Activated T-cell treated with anti-CD3 and anti-CD28 coated beads, Interleukin-2, amount 50 U/mL, for 24 hours (primary cell): ENCODE results near the gene RNF114.
A peak's percentile ranks its signal among the peaks of the same experiment; 100 is the strongest.

Experiments used
- DNase-seq: peaks from one replicate; pipeline ENCODE4 v3.0.0-alpha.2; 2020
- H3K27ac Mint-ChIP-seq: 2 replicates; pipeline ENCODE4 v1.8.0; 2020; ENCODE audit warnings: mild to moderate bottlenecking, mixed read lengths
- H3K27me3 Mint-ChIP-seq: 2 replicates; pipeline ENCODE4 v1.8.0; 2020; ENCODE audit warnings: mixed read lengths
- H3K36me3 Mint-ChIP-seq: 2 replicates; pipeline ENCODE4 v1.8.0; 2020; ENCODE audit warnings: low read depth, mixed read lengths
- H3K4me1 Mint-ChIP-seq: 2 replicates; pipeline ENCODE4 v1.8.0; 2020; ENCODE audit warnings: low read depth, mixed read lengths
- H3K4me3 Mint-ChIP-seq: 2 replicates; pipeline ENCODE4 v1.8.0; 2020; ENCODE audit warnings: mild to moderate bottlenecking, moderate library complexity, mixed read lengths
- H3K9me3 Mint-ChIP-seq: 2 replicates; pipeline ENCODE4 v1.8.0; 2020; ENCODE audit warnings: mixed read lengths

The RNF114 gene

DNA sequence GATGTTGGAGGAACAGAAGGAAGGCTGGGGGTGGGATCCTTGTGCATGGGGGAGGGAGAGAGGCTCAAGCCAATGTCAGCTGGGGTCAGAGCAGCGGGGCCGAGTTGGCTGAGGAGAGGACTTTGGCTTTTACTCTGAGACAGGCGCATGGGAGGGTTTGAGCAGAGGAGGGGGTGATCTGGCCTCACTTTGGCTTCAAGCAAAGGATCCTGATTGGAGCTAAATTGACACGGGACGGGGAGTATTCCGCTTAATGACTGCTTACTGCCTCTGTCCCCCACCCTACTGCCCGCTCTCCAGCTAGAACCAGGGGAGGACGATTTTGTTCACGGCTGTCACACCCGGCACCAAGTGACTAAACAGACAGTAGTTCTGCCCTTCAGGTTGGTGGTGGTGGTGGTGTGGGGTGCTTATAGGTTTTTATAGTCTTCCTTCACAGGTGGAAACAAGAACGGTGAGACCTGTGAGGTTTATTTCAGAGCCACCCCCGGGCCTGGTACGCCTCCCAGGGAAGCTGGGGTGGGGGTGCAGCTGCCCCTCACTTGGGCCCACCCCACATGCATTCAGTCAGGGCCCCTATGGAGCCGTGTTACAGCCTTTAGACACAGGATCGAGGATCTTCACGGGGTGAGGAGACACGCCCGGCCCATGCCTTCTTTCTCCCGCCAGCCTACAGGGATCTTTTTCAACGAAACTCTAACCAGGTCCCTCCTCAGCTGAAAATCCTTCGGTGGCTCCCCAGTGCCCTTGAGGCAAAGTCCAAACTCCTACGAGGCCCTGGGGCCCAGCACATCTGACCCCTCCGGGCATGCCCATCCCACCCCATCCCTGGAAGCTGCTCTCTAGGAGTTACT, 45.2 kb downstream of the RNF114 start:
- peak overlapping the region; percentile 64 for H3K27ac Mint-ChIP-seq
- H3K4me1 Mint-ChIP-seq = peaks cover 38% of the 10 kb centered on the region
- peak; percentile 39 for DNase-seq
- no peak overlapping the region for H3K4me3 Mint-ChIP-seq
- no peaks in the 10 kb centered on the region for H3K36me3 Mint-ChIP-seq
- H3K9me3 Mint-ChIP-seq = no peaks in the 10 kb centered on the region
- peaks cover 15% of the 10 kb centered on the region for H3K27me3 Mint-ChIP-seq

DNA sequence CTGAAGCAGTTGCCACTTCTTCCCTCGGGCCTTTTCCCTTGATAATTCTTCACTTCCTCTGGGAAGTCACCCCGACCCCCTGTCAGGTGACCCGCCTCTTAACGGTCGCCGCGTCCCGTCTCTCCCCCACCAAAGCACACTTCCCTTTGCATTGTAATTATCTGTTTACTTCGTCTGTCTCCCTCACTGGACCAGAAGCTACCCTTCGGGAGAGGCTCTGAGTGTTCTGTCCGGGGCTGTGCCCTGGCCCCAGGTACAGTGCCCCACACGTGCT, 45.8 kb downstream of the RNF114 start:
- H3K4me3 Mint-ChIP-seq = peak overlapping the region; percentile 53
- no peaks in the 10 kb centered on the region for H3K36me3 Mint-ChIP-seq
- DNase-seq = no peak
- peaks cover 11% of the 10 kb centered on the region for H3K27me3 Mint-ChIP-seq
- H3K27ac Mint-ChIP-seq = peak overlapping the region; percentile 64
- peaks cover 38% of the 10 kb centered on the region for H3K4me1 Mint-ChIP-seq
- H3K9me3 Mint-ChIP-seq = no peaks in the 10 kb centered on the region

DNA sequence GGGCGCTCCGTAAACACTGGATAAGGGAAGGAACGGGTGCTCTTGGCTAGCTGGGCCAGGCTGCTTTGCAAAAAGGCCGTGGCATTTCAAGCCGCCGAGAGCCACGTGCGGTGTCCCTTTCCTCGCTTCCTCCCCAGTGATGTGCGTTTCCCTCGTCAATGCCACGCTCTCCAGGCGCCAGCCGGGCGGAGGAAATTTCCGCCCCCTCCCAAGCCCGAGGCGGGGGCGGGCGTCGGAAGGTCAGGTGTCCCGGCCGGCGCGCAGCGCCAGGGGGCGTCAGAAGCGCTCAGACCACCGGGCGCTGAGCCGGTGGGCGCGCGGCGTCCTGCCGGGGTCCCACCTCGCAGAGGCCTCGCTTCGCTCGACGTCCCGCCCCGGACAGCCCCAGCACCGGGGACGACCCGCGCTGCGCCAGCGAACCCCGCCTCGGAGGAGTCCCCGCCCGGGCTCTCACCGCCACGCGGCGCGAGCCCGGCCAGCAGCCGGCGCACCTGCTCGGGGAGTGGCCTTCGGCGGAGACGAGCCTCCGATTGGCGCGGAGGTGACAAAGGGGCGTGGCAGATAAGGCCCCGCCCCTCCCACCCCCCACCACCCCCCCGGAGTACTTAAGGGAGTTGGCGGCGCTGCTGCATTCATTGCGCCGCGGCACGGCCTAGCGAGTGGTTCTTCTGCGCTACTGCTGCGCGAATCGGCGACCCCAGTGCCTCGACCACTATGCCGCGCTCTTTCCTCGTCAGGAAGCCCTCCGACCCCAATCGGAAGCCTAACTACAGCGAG, 46.3 kb downstream of the RNF114 start, which contains the start of gene SNAI1:
Gene SNAI1, plus strand, starts transcription at position 635 of the 777 bp plus-strand sequence. Its CDS starts 80 bp downstream, at position 715.
- Mint-ChIP-seq H3K9me3 (no peaks in the 10 kb centered on the region), H3K4me3 (peak within 1 kb of the TSS; percentile 53), H3K4me1 (peaks cover 38% of the 10 kb centered on the region), H3K36me3 (no peaks in the 10 kb centered on the region), H3K27me3 (peaks cover 11% of the 10 kb centered on the region), H3K27ac (peak within 1 kb of the TSS; percentile 64)
- peak; percentile 85 for DNase-seq

GRCh38 chr20:49983123-49983847, 47.1 kb downstream of the RNF114 start:
- peak overlapping the region; percentile 59 for H3K27ac Mint-ChIP-seq

GRCh38 chr20:49983848-49984408, 47.7 kb downstream of the RNF114 start:
- H3K9me3 Mint-ChIP-seq = no peaks in the 10 kb centered on the region
- no peaks in the 10 kb centered on the region for H3K36me3 Mint-ChIP-seq
- H3K27ac Mint-ChIP-seq = no peak overlapping the region
- H3K4me3 Mint-ChIP-seq = no peak overlapping the region
- peaks cover 35% of the 10 kb centered on the region for H3K4me1 Mint-ChIP-seq
- no peak for DNase-seq
- peaks cover 11% of the 10 kb centered on the region for H3K27me3 Mint-ChIP-seq

More at GRCh38 chr20:49983123-49983847, 47.1 kb downstream of the RNF114 start:
- H3K4me1 Mint-ChIP-seq = peaks cover 38% of the 10 kb centered on the region
- no peak for DNase-seq
- H3K27me3 Mint-ChIP-seq = peaks cover 11% of the 10 kb centered on the region
- H3K4me3 Mint-ChIP-seq = peak overlapping the region; percentile 45
- H3K9me3 Mint-ChIP-seq = no peaks in the 10 kb centered on the region
- H3K36me3 Mint-ChIP-seq = no peaks in the 10 kb centered on the region

DNA sequence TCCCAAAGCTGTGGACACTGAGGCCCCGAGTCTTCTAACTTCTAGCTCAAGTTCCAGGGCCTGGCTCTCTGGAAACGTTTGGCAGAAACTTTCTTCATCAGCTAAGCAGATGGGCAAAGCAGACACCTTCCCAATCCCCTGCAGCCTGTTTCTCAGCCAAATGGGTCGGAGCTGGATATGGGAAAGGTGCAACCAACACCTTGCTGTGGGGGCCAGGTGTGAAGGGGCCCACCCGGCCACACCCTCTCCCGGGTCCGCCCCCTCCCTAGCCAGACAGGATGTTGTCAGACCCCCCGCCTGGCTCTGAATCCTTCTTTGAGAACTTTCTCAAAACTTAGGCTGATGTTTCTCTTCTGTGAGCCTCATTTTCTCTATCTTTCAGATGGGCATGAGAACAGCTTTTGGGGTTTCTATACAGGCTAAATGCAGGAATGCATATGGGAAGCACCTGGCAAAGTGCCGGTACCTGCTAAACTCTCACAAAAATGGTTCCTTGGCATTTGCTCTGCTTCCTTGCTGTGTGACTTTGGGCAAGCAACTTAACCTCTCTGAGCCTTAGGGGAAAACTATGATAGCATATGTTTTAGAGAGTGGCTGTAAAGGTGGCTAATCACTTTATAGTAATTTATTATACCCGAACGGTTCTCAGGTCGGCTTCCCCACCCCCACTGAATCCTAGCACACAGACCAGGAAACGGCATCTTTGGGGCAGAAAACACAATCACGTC, 48.4 kb downstream of the RNF114 start:
- Mint-ChIP-seq H3K36me3 (no peaks in the 10 kb centered on the region), H3K4me3 (no peak overlapping the region), H3K9me3 (no peaks in the 10 kb centered on the region), H3K4me1 (peaks cover 31% of the 10 kb centered on the region), H3K27ac (no peak overlapping the region), H3K27me3 (peaks cover 11% of the 10 kb centered on the region)
- no peak for DNase-seq

DNA sequence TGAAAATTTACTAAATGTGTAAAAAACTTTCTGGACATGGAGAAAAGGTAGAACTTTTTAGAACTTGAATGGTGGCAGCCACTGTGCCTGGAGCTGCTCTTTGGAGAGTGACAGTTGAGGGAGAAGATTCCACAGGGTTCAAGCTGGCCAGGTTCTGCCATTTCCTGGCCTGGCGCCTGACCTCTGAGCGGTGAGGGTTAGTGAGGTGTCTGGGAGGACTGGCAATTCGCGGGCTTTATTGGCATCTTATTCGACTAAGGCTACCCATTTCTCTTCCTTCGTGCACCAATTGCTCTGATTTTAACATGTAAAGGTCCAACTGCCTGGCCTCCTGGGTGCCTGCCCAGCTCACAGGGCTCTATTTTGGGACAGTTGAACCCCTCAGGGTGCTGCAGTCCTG, 49.0 kb downstream of the RNF114 start:
- Mint-ChIP-seq H3K27ac (no peak overlapping the region), H3K4me3 (no peak overlapping the region), H3K36me3 (no peaks in the 10 kb centered on the region), H3K4me1 (peaks cover 26% of the 10 kb centered on the region), H3K27me3 (peaks cover 11% of the 10 kb centered on the region), H3K9me3 (no peaks in the 10 kb centered on the region)
- DNase-seq = no peak

DNA sequence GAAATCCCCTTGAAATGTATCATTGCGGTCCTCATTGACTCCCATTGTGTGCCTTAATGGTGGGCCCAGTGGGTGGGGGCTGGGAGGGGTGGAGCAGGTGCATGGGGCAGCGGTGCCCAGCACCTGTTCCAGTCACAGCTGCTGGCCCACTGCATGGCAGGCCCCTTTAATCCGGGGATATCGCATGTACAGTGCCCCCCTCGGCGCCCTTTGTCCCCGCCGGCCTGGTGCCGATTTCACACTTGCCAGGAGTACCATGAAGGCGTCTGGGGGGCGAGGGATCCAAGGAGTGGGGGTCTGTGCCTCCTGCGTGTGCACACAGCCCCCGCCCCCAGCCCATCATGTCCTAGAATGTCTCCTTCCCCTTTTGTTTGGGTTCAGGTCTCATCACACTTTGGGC, 49.4 kb downstream of the RNF114 start:
- peaks cover 22% of the 10 kb centered on the region for H3K4me1 Mint-ChIP-seq
- no peaks in the 10 kb centered on the region for H3K36me3 Mint-ChIP-seq
- H3K9me3 Mint-ChIP-seq = no peaks in the 10 kb centered on the region
- H3K27me3 Mint-ChIP-seq = peaks cover 11% of the 10 kb centered on the region
- H3K4me3 Mint-ChIP-seq = no peak overlapping the region
- DNase-seq = no peak
- no peak overlapping the region for H3K27ac Mint-ChIP-seq

- H3K4me1 Mint-ChIP-seq = peaks cover 21% of the 10 kb centered on the region
- H3K4me3 Mint-ChIP-seq = no peak overlapping the region
- DNase-seq = no peak
- H3K27me3 Mint-ChIP-seq = peaks cover 7% of the 10 kb centered on the region
- H3K36me3 Mint-ChIP-seq = no peaks in the 10 kb centered on the region
- H3K9me3 Mint-ChIP-seq = no peaks in the 10 kb centered on the region
- H3K27ac Mint-ChIP-seq = no peak overlapping the region
Measured at GRCh38 chr20:49986049-49986448, 49.9 kb downstream of the RNF114 start.

DNA sequence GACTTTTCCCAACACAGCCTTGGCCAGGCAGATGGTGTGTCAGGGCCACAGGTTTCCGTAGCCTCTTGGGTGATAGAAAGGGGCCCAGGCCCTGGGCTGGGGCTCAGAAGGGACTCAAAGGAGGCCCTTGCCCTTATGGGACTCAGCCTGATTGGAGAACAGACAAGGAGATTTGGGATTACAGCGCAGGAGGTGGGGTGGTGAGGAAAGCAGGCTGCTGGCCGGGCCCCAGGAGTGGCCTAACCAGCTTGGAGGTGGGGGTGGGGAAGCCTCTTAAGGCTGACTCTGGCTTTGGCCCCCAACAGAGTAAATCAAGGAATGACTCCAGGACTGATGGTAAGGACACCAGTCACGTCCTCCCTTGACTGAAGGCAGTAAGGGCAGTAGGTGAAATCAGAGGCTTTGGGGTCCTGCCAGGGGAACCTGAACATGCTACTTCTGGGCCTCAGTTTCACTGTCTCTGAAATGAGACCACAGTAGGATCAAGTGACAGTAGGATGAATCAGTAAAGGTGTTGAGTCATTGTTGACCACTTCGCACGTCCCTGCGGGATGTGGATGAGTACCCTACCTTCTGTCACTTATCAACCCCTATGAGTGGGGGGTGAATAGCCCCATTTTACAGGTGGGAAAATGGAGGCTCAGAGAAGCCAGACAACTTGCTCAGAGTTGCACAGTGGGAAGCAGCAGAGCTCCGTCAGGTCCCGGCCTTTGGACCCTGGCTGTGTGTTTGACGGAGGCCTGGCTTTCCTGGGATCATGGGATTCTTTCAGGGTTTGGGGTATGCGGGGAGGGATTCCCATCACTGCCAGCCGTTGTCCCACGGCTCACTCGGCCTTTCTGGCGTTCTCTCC, 51.0 kb downstream of the RNF114 start:
- Mint-ChIP-seq H3K36me3 (no peaks in the 10 kb centered on the region), H3K27me3 (peaks cover under 1% of the 10 kb centered on the region), H3K4me1 (peaks cover 11% of the 10 kb centered on the region), H3K4me3 (no peak overlapping the region), H3K27ac (no peak overlapping the region), H3K9me3 (no peaks in the 10 kb centered on the region)
- no peak for DNase-seq

GRCh38 chr20:49987868-49988690, 51.9 kb downstream of the RNF114 start:
- Mint-ChIP-seq H3K36me3 (no peaks in the 10 kb centered on the region), H3K4me1 (peaks cover 7% of the 10 kb centered on the region), H3K27ac (no peak overlapping the region), H3K27me3 (no peaks in the 10 kb centered on the region), H3K9me3 (no peaks in the 10 kb centered on the region), H3K4me3 (no peak overlapping the region)
- DNase-seq = no peak

- no peak overlapping the region for H3K27ac Mint-ChIP-seq
- no peak overlapping the region for H3K4me3 Mint-ChIP-seq
- DNase-seq = no peak
Measured at GRCh38 chr20:49989234-49990065, 53.3 kb downstream of the RNF114 start.

More at GRCh38 chr20:49989234-49990065, 53.3 kb downstream of the RNF114 start:
- no peaks in the 10 kb centered on the region for H3K4me1 Mint-ChIP-seq
- no peaks in the 10 kb centered on the region for H3K9me3 Mint-ChIP-seq
- no peaks in the 10 kb centered on the region for H3K27me3 Mint-ChIP-seq
- no peaks in the 10 kb centered on the region for H3K36me3 Mint-ChIP-seq
